C4-2B (cell line): ENCODE measurements around the gene SCUBE1.

Experiments
- ZFX ChIP-seq: fragments of 450-650 bp; IDR thresholded peaks from 2 replicates; pipeline ENCODE4 v1.6.1; 2017
- TF ChIP-seq, protein P1 (sequence below): fragments of 450-650 bp; conservative IDR thresholded peaks from 2 replicates; pipeline ENCODE4 v1.5.1; 2017; ENCODE audit warnings: mild to moderate bottlenecking

DNA sequence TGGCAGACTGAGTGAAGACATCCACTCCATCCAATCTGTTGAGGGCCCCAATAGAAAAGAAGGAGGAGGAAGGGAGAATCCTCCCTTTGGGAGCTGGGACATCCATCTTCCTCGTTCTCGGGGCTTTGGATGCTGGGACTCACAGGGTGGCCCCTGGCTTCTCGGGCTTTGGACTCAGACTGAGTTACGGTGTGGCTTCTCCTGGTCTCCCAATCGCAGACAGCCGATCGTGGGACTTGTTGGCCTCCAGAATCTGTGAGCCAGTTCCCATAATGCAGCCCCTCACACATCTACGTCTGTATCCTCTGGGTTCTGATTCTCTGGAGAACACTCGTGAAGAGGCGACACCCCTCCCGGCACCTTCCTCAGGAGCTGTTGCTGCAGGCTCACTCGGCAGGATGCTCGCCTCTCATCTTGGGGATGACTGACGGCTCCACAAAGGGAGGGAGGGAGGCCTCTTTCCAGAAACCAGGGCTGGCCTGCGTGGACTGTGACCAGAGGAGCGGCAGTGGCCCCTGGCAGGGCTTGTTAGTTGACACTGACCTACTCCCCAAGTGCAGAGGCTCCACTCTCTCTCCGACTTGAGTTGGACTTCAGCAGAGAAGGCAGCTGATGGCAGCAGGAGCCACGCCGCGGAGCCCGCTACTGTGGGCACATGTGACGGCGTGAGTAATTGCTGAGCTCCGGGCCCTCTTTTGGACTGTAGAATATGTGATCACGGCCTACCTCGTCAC lies 141.5 kb downstream of the SCUBE1 start:
- TF ChIP-seq, protein P1, sequence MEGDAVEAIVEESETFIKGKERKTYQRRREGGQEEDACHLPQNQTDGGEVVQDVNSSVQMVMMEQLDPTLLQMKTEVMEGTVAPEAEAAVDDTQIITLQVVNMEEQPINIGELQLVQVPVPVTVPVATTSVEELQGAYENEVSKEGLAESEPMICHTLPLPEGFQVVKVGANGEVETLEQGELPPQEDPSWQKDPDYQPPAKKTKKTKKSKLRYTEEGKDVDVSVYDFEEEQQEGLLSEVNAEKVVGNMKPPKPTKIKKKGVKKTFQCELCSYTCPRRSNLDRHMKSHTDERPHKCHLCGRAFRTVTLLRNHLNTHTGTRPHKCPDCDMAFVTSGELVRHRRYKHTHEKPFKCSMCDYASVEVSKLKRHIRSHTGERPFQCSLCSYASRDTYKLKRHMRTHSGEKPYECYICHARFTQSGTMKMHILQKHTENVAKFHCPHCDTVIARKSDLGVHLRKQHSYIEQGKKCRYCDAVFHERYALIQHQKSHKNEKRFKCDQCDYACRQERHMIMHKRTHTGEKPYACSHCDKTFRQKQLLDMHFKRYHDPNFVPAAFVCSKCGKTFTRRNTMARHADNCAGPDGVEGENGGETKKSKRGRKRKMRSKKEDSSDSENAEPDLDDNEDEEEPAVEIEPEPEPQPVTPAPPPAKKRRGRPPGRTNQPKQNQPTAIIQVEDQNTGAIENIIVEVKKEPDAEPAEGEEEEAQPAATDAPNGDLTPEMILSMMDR = no peak
- TF ChIP-seq ZFX = no peak
